ENCODE data around the gene ZSCAN9. TPM values are rescaled to one million over a fixed set of nuclear protein-coding genes. Genes with fewer than 3 reads are reported as not detected.

Gene ZSCAN9
- polyA plus RNA-seq (2013, experiment 1 of 2; ENCODE audit: insufficient read length), result 9.0 TPM
- 9.4 TPM for polyA plus RNA-seq (2013, experiment 2 of 2; ENCODE audit: insufficient read length)

GRCh38 chr6:28225056-28225834 lies at the start of gene ZSCAN9:
TSS of gene ZSCAN9 (plus strand) at chr6:28225275. CDS start at chr6:28227085, 1,810 bp downstream.
- peak; percentile 86 for DNase-seq

- DNase-seq, result no peak
Measured at GRCh38 chr6:28176373-28176772, 48.7 kb upstream of the ZSCAN9 start.

GRCh38 chr6:28182255-28182654 lies 42.8 kb upstream of the ZSCAN9 start:
- DNase-seq, result no peak

- no peak for DNase-seq
Measured at GRCh38 chr6:28188111-28188979, 36.7 kb upstream of the ZSCAN9 start.

- DNase-seq, result no peak
Measured at GRCh38 chr6:28200020-28200419, 25.1 kb upstream of the ZSCAN9 start.

- no peak for DNase-seq
Measured at GRCh38 chr6:28203201-28203600, 21.9 kb upstream of the ZSCAN9 start.

GRCh38 chr6:28205879-28206278 lies 19.2 kb upstream of the ZSCAN9 start:
- DNase-seq, result no peak

- no peak for DNase-seq
Measured at GRCh38 chr6:28206527-28206926, 18.5 kb upstream of the ZSCAN9 start.

GRCh38 chr6:28206928-28207509 lies 18.1 kb upstream of the ZSCAN9 start:
- no peak for DNase-seq

GRCh38 chr6:28207510-28208110 lies 17.5 kb upstream of the ZSCAN9 start:
- peak; percentile 47 for DNase-seq

- DNase-seq, result no peak
Measured at GRCh38 chr6:28208111-28208659, 16.9 kb upstream of the ZSCAN9 start.

- DNase-seq, result no peak
Measured at GRCh38 chr6:28209753-28210535, 15.1 kb upstream of the ZSCAN9 start.

- no peak for DNase-seq
Measured at GRCh38 chr6:28211840-28212509, 13.1 kb upstream of the ZSCAN9 start.

GRCh38 chr6:28212510-28213212 lies 12.4 kb upstream of the ZSCAN9 start:
- DNase-seq, result peak; percentile 81

- DNase-seq, result no peak
Measured at GRCh38 chr6:28213213-28213523, 11.9 kb upstream of the ZSCAN9 start.

- DNase-seq, result peak; percentile 18
Measured at GRCh38 chr6:28215425-28215824, 9.7 kb upstream of the ZSCAN9 start.

- no peak for DNase-seq
Measured at GRCh38 chr6:28217890-28218289, 7.2 kb upstream of the ZSCAN9 start.

GRCh38 chr6:28218312-28219248 lies 6.5 kb upstream of the ZSCAN9 start:
- DNase-seq, result peak; percentile 80

Measured in fibroblast of skin of back (primary cell).